GM12878 (cell line): ENCODE data around the gene PRTFDC1. TPM values are rescaled to one million over a fixed set of nuclear protein-coding genes. Genes with fewer than 3 reads are reported as not detected.

Experiments used
- CREM ChIP-seq: IDR thresholded peaks from 2 replicates; pipeline ENCODE4 v1.6.1; 2014; ENCODE audit warnings: antibody characterized with exemption, low read depth
- EED ChIP-seq: sonication (generic); IDR thresholded peaks from 2 replicates; pipeline ENCODE4 v1.6.1; 2016; ENCODE audit warnings: antibody characterized with exemption, low read depth
- MLLT1 ChIP-seq: fragments of 450-650 bp; IDR thresholded peaks from 2 replicates; pipeline ENCODE4 v1.6.1; 2016; ENCODE audit warnings: mild to moderate bottlenecking
- MTA3 ChIP-seq: IDR thresholded peaks from 2 replicates; pipeline ENCODE4 v1.6.1; 2012; ENCODE audit warnings: low read length, inconsistent platforms, borderline replicate concordance
- MYC ChIP-seq: IDR thresholded peaks from 2 replicates; pipeline ENCODE4 v1.6.1; 2011; ENCODE audit warnings: mild to moderate bottlenecking, low read length, moderate library complexity, inconsistent platforms; ENCODE audit not compliant: insufficient read depth, insufficient replicate concordance, insufficient read length, severe bottlenecking
- NFYA ChIP-seq: IDR thresholded peaks from 2 replicates; pipeline ENCODE4 v1.6.1; 2011; ENCODE audit warnings: low read depth, mild to moderate bottlenecking, low read length, improper control_type of control experiment, borderline replicate concordance
- NR2C1 ChIP-seq: fragments of 450-650 bp; IDR thresholded peaks from 2 replicates; pipeline ENCODE4 v1.6.1; 2017; ENCODE audit warnings: antibody characterized with exemption, mild to moderate bottlenecking, moderate library complexity
- NR2C2 ChIP-seq: IDR thresholded peaks from 2 replicates; pipeline ENCODE4 v1.6.1; 2011; ENCODE audit warnings: borderline replicate concordance, low read depth; ENCODE audit not compliant: control insufficient read depth, insufficient read length
- POLR2AphosphoS2 ChIP-seq: IDR thresholded peaks from 2 replicates; pipeline ENCODE4 v1.6.1; 2011; ENCODE audit warnings: low read depth, mild to moderate bottlenecking, low read length, improper control_type of control experiment, moderate library complexity
- RAD21 ChIP-seq: IDR thresholded peaks from 2 replicates; pipeline ENCODE4 v1.6.1; 2011; ENCODE audit warnings: mild to moderate bottlenecking, low read depth, low read length, moderate library complexity; ENCODE audit not compliant: insufficient read depth
- RUNX3 ChIP-seq: IDR thresholded peaks from 2 replicates; pipeline ENCODE4 v1.6.1; 2012; ENCODE audit warnings: low read length, inconsistent platforms
- SKIL ChIP-seq: fragments of 450-650 bp; IDR thresholded peaks from 2 replicates; pipeline ENCODE4 v1.6.1; 2017; ENCODE audit warnings: mild to moderate bottlenecking, low read depth, inconsistent platforms; ENCODE audit not compliant: poor library complexity, severe bottlenecking
- SMAD1 ChIP-seq: fragments of 450-650 bp; IDR thresholded peaks from 2 replicates; pipeline ENCODE4 v1.6.1; 2018; ENCODE audit warnings: mild to moderate bottlenecking, low read depth; ENCODE audit not compliant: partially characterized antibody
- SMAD5 ChIP-seq: IDR thresholded peaks from 2 replicates; pipeline ENCODE4 v1.6.1; 2016; ENCODE audit warnings: antibody characterized with exemption, low read depth
- SMARCA5 ChIP-seq: fragments of 450-650 bp; IDR thresholded peaks from 2 replicates; pipeline ENCODE4 v1.6.1; 2017; ENCODE audit warnings: mild to moderate bottlenecking
- SMC3 ChIP-seq: IDR thresholded peaks from 2 replicates; pipeline ENCODE4 v1.6.1; 2011; ENCODE audit warnings: low read length, improper control_type of control experiment, borderline replicate concordance
- SUZ12 ChIP-seq: fragments of 200-600 bp; sonication (generic); IDR thresholded peaks from one replicate; pipeline ENCODE4 v1.6.1; 2018; ENCODE audit warnings: antibody characterized with exemption, mild to moderate bottlenecking; ENCODE audit not compliant: unreplicated experiment
- TAF1 ChIP-seq: IDR thresholded peaks from 2 replicates; pipeline ENCODE4 v1.6.1; 2011; ENCODE audit warnings: mild to moderate bottlenecking, low read depth, low read length, borderline replicate concordance
- TCF12 ChIP-seq: IDR thresholded peaks from 2 replicates; pipeline ENCODE4 v1.6.1; 2011; ENCODE audit warnings: low read depth, mild to moderate bottlenecking, low read length
- TCF3 ChIP-seq: IDR thresholded peaks from 2 replicates; pipeline ENCODE4 v1.6.1; 2012; ENCODE audit warnings: low read depth, mild to moderate bottlenecking, low read length, borderline replicate concordance; ENCODE audit not compliant: insufficient read depth
- WRNIP1 ChIP-seq: IDR thresholded peaks from 2 replicates; pipeline ENCODE4 v1.6.1; 2011; ENCODE audit warnings: low read depth, low read length, improper control_type of control experiment, borderline replicate concordance
- ZBED1 ChIP-seq: IDR thresholded peaks from 2 replicates; pipeline ENCODE4 v1.6.1; 2016; ENCODE audit warnings: borderline replicate concordance
- ZNF274 ChIP-seq: IDR thresholded peaks from one replicate; pipeline ENCODE4 v1.8.0; 2011; ENCODE audit not compliant: insufficient read length, insufficient read depth
- ZNF687 ChIP-seq: fragments of 450-650 bp; IDR thresholded peaks from 2 replicates; pipeline ENCODE4 v1.6.1; 2017; ENCODE audit warnings: mild to moderate bottlenecking, moderate library complexity
- polyA plus RNA-seq, 11 experiments: library from polyadenylated mRNA; depleted of rRNA in 4 of 11; unstranded in 6 of 11; stranded (reverse) in 5 of 11; fragments of >200 nt; fragmentation: Nextera tagmentation in 4 of 11; fragmentation: Illumina TruSeq in 1 of 11; extraction: Ambion mirVana in 4 of 11; extraction: Trizol in 1 of 11; gene quantifications; 1 replicate in 1 of 11; 2 replicates in 10 of 11; pipeline versions ENCODE4 v1.2.1 to v1.2.3, GENCODE V29; 2011 to 2016; ENCODE audit warnings: inconsistent platforms in 2 of 11, missing spikeins in 2 of 11, low read depth in 1 of 11
- total RNA-seq, 4 experiments: library from RNA; depleted of rRNA in 3 of 4; stranded (reverse); fragments of >200 nt in 3 of 4; fragmentation: Illumina TruSeq in 1 of 4; extraction: Trizol in 1 of 4; gene quantifications; 2 replicates each; pipeline versions ENCODE4 v1.2.1 to v1.2.3, GENCODE V29; 2013 to 2021

The PRTFDC1 gene
- total and polyA plus RNA-seq, 10 of the 15 experiments (the other 5 are each of a cell fraction or from before 2014, with no cell fraction given), result 5.5 to 17.3 (median 11.3) TPM

GRCh38 chr10:24929056-24929544 lies 23.3 kb downstream of the PRTFDC1 start (continued):
- TF ChIP-seq NFYA, result no peak
- TF ChIP-seq ZBED1, result no peak
- TF ChIP-seq SUZ12, result no peak
- TF ChIP-seq TAF1, result no peak
- no peak for TF ChIP-seq MYC
- TF ChIP-seq RAD21, result no peak
- TF ChIP-seq NR2C2, result no peak
- no peak for TF ChIP-seq NR2C1
- TF ChIP-seq SMC3, result no peak
- TF ChIP-seq POLR2AphosphoS2, result no peak
- TF ChIP-seq TCF12, result peak; percentile 76; the same call in 1 of the 2 replicates
- TF ChIP-seq MLLT1, result peak; percentile 77; the same call in 1 of the 2 replicates
- peak; percentile 64; the same call in 1 of the 2 replicates for TF ChIP-seq ZNF687
- no peak for TF ChIP-seq CREM
- TF ChIP-seq MTA3, result no peak
- TF ChIP-seq RUNX3, result 0 out of 2 replicates have a peak, but pooled peaks have one; percentile 46
- TF ChIP-seq SMARCA5, result 0 out of 2 replicates have a peak, but pooled peaks have one; percentile 19
- no peak for TF ChIP-seq ZNF274
- peak; percentile 86 for TF ChIP-seq SMAD1
- no peak for TF ChIP-seq WRNIP1
- TF ChIP-seq TCF3, result no peak
- peak; percentile 70 for TF ChIP-seq SKIL
- no peak for TF ChIP-seq EED
- TF ChIP-seq SMAD5, result no peak
